A673 (cell line): ENCODE measurements around the gene SSBP2.

Experiments
- CTCF ChIP-seq: fragments of 300-800, 200-600 bp; sonication (generic); conservative IDR thresholded peaks from 2 replicates; pipeline ENCODE4 v1.5.1; 2017; ENCODE audit warnings: low read depth, mild to moderate bottlenecking, antibody characterized with exemption, low read length, moderate library complexity, mixed read lengths
- EZH2 ChIP-seq: fragments of 200-600 bp; sonication (generic); IDR thresholded peaks from 2 replicates; pipeline ENCODE4 v1.6.1; 2017; ENCODE audit warnings: borderline replicate concordance, low read depth, mild to moderate bottlenecking, mixed read lengths, antibody characterized with exemption, low read length; ENCODE audit not compliant: poor library complexity, severe bottlenecking

- no peak for TF ChIP-seq CTCF
- no peak for TF ChIP-seq EZH2
Observed at GRCh38 chr5:81757404-81757803, 6.5 kb upstream of the SSBP2 start.
